ENCODE data around the gene C12orf60. TPM values are rescaled to one million over a fixed set of nuclear protein-coding genes. Genes with fewer than 3 reads are reported as not detected.

The C12orf60 gene
- total RNA-seq, 1 experiment from 2014 or later: 1.8 TPM

- Mint-ChIP-seq H3K27ac (peak overlapping the region; percentile 93), H3K9me3 (no peaks in the 10 kb centered on the region), H3K4me3 (peak overlapping the region; percentile 99), H3K27me3 (ENCODE audit: low read depth) (no peaks in the 10 kb centered on the region; the same call in 1 of the 2 replicates), H3K36me3 (peaks cover 4% of the 10 kb centered on the region; the same call in 1 of the 2 replicates), H3K4me1 (peaks cover 35% of the 10 kb centered on the region)
- ATAC-seq (peak; percentile 74), DNase-seq (ENCODE audit: low spot score) (peak; percentile 95)
- ChIA-PET POLR2A (interaction anchor here (1.1 to 2.9 kb wide), 6 partner anchors 10 to 261 kb away, joined by 3 to 22 read pairs (median 3); partner anchors contain the start of genes C12orf60 and WBP11), CTCF (interaction anchor here (0.5 to 2.0 kb wide), 6 partner anchors 18 to 87 kb away, joined by 3 to 8 read pairs (median 4); partner anchors contain the start of genes C12orf60 and WBP11)
- TF ChIP-seq SP1 (CRISPR knock-in tag; conservative IDR thresholded peaks at IDR 0.05) (peak; percentile 73; the same call in 1 of the 2 replicates), TP53 (CRISPR knock-in tag; IDR thresholded peaks at IDR 0.05) (peak; percentile 76; the same call in 1 of the 2 replicates), ZNF232 (CRISPR knock-in tag; IDR thresholded peaks at IDR 0.05) (0 out of 2 replicates have a peak, but pooled peaks have one; percentile 68), NFYB (CRISPR knock-in tag; conservative IDR thresholded peaks at IDR 0.05; ENCODE audit: low read depth) (peak; percentile 99), ATF1 (CRISPR knock-in tag; IDR thresholded peaks at IDR 0.05) (no peak), CBFB (CRISPR knock-in tag; IDR thresholded peaks at IDR 0.05; ENCODE audit: low read depth) (0 out of 2 replicates have a peak, but pooled peaks have one; percentile 26), MAX (CRISPR knock-in tag; IDR thresholded peaks at IDR 0.05) (no peak), HMGXB4 (CRISPR knock-in tag; IDR thresholded peaks at IDR 0.05) (peak; percentile 63; the same call in 1 of the 2 replicates), ZNF138 (CRISPR knock-in tag; conservative IDR thresholded peaks at IDR 0.05) (peak; percentile 84; the same call in 1 of the 2 replicates), NFE2L1 (CRISPR knock-in tag; IDR thresholded peaks at IDR 0.05) (peak; percentile 70; the same call in 1 of the 2 replicates), MYBL2 (CRISPR knock-in tag; IDR thresholded peaks at IDR 0.05) (peak; percentile 72; the same call in 1 of the 2 replicates), ZMAT4 (CRISPR knock-in tag; IDR thresholded peaks at IDR 0.05) (no peak), IRF2 (CRISPR knock-in tag; IDR thresholded peaks at IDR 0.05; ENCODE audit: borderline replicate concordance, low read depth) (no peak), TEAD4 (CRISPR knock-in tag; IDR thresholded peaks at IDR 0.05) (peak; percentile 70), JUN (CRISPR knock-in tag; IDR thresholded peaks at IDR 0.05) (peak; percentile 54; the same call in 1 of the 2 replicates), ZNF425 (CRISPR knock-in tag; conservative IDR thresholded peaks at IDR 0.05) (no peak), E2F4 (CRISPR knock-in tag; IDR thresholded peaks at IDR 0.05; ENCODE audit: borderline replicate concordance, low read depth) (no peak), NR2C2 (CRISPR knock-in tag; IDR thresholded peaks at IDR 0.05) (0 out of 2 replicates have a peak, but pooled peaks have one; percentile 19), NFATC4 (CRISPR knock-in tag; IDR thresholded peaks at IDR 0.05) (no peak), FOXK1 (CRISPR knock-in tag; IDR thresholded peaks at IDR 0.05) (0 out of 2 replicates have a peak, but pooled peaks have one; percentile 27), ARID4B (CRISPR knock-in tag; IDR thresholded peaks at IDR 0.05; ENCODE audit: borderline replicate concordance) (peak; percentile 53; the same call in 1 of the 2 replicates), SMAD3 (CRISPR knock-in tag; IDR thresholded peaks at IDR 0.05; ENCODE audit: borderline replicate concordance) (peak; percentile 67; the same call in 1 of the 2 replicates), TEAD1 (CRISPR knock-in tag; IDR thresholded peaks at IDR 0.05) (peak; percentile 79; the same call in 1 of the 2 replicates)
These were observed 29.2 kb upstream of the C12orf60 start for GRCh38 chr12:14774074-14774905.
